Skin epidermis (tissue), 12 donors: ENCODE measurements around the gene KIF5A.
A peak's percentile ranks its signal among the peaks of the same experiment; 100 is the strongest.
"Not testable (repeated sequence)": the region's sequence is repeated elsewhere in the genome, so short reads cannot be mapped to it uniquely, and the experiment has no call there.

ENCODE experiments used
- H3K27ac ChIP-seq, 21 experiments: fragments of 200-600 bp; sonication (generic) in 11 of 21; one replicate each; pipeline ENCODE4 v1.5.0; 2020; ENCODE audit warnings: mild to moderate bottlenecking in 3 of 21, inconsistent platforms in 2 of 21, moderate library complexity in 2 of 21
- H3K4me3 ChIP-seq, 7 experiments: fragments of 200-600 bp; sonication (generic) in 2 of 7; one replicate each; pipeline ENCODE4 v1.5.0; 2020; ENCODE audit warnings: inconsistent platforms in 2 of 7, mild to moderate bottlenecking in 2 of 7, moderate library complexity in 1 of 7

The KIF5A gene

GRCh38 chr12:57611827-57612710 is 62.2 kb downstream of the KIF5A start:
- peak overlapping the region; percentile 31 to 64 (median 52) for H3K4me3 ChIP-seq
- peak overlapping the region in 20 of 21 experiments; percentile 31 to 88 (median 78) for H3K27ac ChIP-seq

DNA sequence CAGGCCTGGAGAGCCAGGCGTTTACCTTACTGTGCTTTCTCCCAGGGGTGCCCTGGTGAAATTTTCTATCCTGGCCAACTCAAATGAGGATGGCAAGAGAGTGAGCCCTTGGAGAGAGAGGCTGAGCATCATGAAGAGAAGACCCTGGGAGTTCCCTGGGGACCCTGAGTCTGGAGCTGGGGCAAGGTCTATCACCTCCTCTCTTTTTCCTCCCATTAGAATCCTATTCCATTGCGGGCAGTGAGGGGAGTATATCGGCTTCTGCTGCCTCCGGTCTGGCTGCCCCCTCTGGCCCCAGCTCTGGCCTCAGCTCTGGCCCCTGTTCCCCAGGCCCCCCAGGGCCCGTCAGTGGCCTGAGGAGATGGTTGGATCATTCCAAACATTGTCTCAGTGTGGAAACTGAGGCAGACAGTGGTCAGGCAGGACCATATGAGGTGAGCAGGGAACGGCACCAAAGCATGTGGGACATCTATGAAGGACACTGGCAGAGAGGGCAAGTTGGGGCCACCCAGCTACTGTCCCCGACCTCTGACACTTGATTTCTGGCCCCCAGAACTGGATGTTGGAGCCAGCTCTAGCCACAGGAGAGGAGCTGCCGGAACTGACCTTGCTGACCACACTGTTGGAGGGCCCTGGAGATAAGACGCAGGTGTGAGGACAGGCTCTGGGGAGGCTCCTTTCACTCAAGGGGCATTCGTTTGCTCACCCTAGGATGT is 63.0 kb downstream of the KIF5A start:
- no peak overlapping the region for H3K4me3 ChIP-seq
- H3K27ac ChIP-seq: no peak overlapping the region

DNA sequence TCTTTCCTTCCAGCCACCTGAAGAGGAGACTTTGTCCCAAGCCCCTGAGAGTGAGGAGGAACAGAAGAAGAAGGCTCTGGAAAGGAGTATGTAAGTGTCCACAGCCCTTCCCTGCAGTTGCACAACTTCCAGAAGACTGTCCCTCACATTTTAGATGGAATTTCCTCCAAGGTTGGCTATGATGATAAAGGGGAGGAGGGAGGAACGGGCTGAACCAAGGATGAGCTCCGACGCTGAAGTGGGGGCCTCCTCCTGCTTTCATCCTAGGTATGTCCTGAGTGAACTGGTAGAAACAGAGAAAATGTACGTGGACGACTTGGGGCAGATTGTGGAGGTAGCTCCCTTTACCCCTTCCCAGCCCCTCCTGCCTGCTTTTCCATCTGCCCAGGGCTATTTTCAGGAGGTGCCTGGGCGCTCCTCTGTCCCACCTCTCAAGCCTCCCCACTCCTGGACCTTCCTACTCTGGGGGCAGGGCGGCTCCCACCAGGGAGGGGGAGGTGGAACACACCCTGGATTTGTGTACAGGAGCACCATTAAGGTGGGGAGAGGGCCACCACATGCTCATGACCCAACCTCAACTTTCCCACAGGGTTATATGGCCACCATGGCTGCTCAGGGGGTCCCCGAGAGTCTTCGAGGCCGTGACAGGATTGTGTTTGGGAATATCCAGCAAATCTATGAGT is 63.7 kb downstream of the KIF5A start:
- H3K4me3 ChIP-seq: no peak overlapping the region
- H3K27ac ChIP-seq: no peak overlapping the region

- H3K4me3 ChIP-seq: no peak overlapping the region
Measured at GRCh38 chr12:57614178-57614947, 64.5 kb downstream of the KIF5A start.

GRCh38 chr12:57614948-57615500 is 65.2 kb downstream of the KIF5A start:
- H3K27ac ChIP-seq: no peak overlapping the region
- no peak overlapping the region for H3K4me3 ChIP-seq

More at GRCh38 chr12:57614178-57614947, 64.5 kb downstream of the KIF5A start:
- H3K27ac ChIP-seq: no peak overlapping the region

GRCh38 chr12:57615637-57616036 is 65.8 kb downstream of the KIF5A start:
- Histone ChIP-seq H3K4me3 (no peak overlapping the region), H3K27ac (no peak overlapping the region)

- no peak overlapping the region for H3K4me3 ChIP-seq
- H3K27ac ChIP-seq: peak overlapping the region in 1 of 21 experiments; percentile 60
Measured at GRCh38 chr12:57616383-57617101, 66.7 kb downstream of the KIF5A start.

GRCh38 chr12:57617942-57618341 is 68.1 kb downstream of the KIF5A start:
- no peak overlapping the region for H3K27ac ChIP-seq
- no peak overlapping the region for H3K4me3 ChIP-seq

- H3K27ac ChIP-seq, H3K4me3 ChIP-seq: not testable (repeated sequence)
Measured at GRCh38 chr12:57618431-57618830, 68.6 kb downstream of the KIF5A start.

DNA sequence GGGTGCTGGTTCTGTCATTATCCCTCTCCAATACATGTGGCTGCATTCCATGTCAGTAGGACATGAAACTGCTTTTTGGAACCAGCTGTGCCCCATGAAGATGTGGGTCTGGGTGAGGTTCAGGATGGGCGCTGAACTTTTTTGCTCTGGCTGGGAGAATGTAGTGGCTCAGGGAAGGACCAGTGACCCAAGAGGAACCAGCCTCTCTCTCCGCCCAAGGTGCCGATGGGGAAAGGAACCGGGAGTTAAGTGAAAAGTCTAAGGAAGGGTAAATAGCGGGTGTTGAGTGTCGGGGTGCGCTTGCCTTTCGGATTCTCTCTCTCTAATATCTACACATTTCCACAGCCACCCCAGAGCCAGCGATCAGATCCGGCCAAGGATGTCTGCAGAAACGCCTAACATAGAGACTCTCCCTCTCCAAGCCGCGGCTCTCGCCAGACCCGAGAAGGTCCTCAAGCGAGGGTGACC is 69.2 kb downstream of the KIF5A start:
- H3K4me3 ChIP-seq: no peak overlapping the region
- H3K27ac ChIP-seq: no peak overlapping the region

DNA sequence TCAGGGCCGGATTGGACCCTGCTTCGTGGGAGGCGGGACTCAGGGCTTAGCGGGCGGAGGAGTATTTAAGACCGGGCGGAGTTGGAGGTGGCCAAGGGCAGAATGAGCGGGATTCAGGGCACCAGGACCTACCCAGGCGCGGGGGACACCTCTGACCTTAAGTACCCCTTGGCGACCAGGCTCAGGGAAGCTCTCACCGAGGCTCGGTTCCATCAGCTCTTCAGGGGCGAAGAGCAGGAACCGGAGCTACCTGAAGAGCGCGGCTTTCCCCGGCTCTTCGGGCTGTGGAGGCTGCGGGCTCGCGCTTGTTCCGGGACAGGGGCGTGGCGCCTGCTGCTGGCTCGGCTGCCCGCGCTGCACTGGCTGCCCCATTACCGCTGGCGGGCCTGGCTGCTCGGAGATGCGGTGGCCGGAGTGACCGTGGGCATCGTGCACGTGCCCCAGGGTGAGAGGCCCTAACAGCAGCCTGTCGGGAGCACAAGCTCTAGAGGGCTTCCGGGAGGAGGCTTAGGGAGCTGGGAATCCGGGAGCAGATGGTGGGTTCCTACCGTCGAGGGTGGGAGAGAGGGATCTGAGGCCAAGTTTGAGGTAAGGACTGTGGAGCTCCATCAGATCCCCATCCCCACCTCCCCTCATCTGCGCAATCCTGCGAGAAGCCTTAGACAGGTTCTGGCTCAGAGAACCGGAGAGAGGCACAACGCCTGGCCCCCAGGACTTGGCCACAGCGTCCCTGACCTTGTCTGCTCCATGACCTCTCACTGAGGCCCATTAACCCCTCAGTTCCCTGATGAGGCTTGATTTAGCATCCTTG is 69.8 kb downstream of the KIF5A start:
- no peak overlapping the region for H3K27ac ChIP-seq

GRCh38 chr12:57620245-57620935 is 70.5 kb downstream of the KIF5A start:
- peak overlapping the region in 3 of 7 experiments; percentile 6 to 18 (median 16) for H3K4me3 ChIP-seq

More for the DNA sequence above, 69.8 kb downstream of the KIF5A start:
- no peak overlapping the region for H3K4me3 ChIP-seq

GRCh38 chr12:57620936-57621496 is 71.2 kb downstream of the KIF5A start:
- Histone ChIP-seq H3K27ac (no peak overlapping the region), H3K4me3 (peak overlapping the region in 6 of 7 experiments; percentile 2 to 18 (median 10))

More at GRCh38 chr12:57620245-57620935, 70.5 kb downstream of the KIF5A start:
- H3K27ac ChIP-seq: no peak overlapping the region

GRCh38 chr12:57621497-57622292 is 71.9 kb downstream of the KIF5A start:
- no peak overlapping the region for H3K27ac ChIP-seq
- H3K4me3 ChIP-seq: peak overlapping the region; percentile 2 to 23 (median 13)

GRCh38 chr12:57622293-57623245 is 72.7 kb downstream of the KIF5A start:
- Histone ChIP-seq H3K4me3 (no peak overlapping the region), H3K27ac (no peak overlapping the region)
